A673 (cell line): ENCODE data around the gene SARDH.

Experiments used
- CTCF ChIP-seq: fragments of 300-800, 200-600 bp; sonication (generic); conservative IDR thresholded peaks from 2 replicates; pipeline ENCODE4 v1.5.1; 2017; ENCODE audit warnings: low read depth, mild to moderate bottlenecking, antibody characterized with exemption, low read length, moderate library complexity, mixed read lengths
- EZH2 ChIP-seq: fragments of 200-600 bp; sonication (generic); IDR thresholded peaks from 2 replicates; pipeline ENCODE4 v1.6.1; 2017; ENCODE audit warnings: borderline replicate concordance, low read depth, mild to moderate bottlenecking, mixed read lengths, antibody characterized with exemption, low read length; ENCODE audit not compliant: poor library complexity, severe bottlenecking

GRCh38 chr9:133726401-133727276 lies 11.5 kb downstream of the SARDH start:
- peak; percentile 54 for TF ChIP-seq CTCF
- no peak for TF ChIP-seq EZH2
